ENCODE results near the gene LRP2BP. TPM values are rescaled to one million over a fixed set of nuclear protein-coding genes. Genes with fewer than 3 reads are reported as not detected.
A peak's percentile ranks its signal among the peaks of the same experiment; 100 is the strongest.

The LRP2BP gene
- total RNA-seq, 1 donor from 2014 or later = 0.72 TPM

DNA sequence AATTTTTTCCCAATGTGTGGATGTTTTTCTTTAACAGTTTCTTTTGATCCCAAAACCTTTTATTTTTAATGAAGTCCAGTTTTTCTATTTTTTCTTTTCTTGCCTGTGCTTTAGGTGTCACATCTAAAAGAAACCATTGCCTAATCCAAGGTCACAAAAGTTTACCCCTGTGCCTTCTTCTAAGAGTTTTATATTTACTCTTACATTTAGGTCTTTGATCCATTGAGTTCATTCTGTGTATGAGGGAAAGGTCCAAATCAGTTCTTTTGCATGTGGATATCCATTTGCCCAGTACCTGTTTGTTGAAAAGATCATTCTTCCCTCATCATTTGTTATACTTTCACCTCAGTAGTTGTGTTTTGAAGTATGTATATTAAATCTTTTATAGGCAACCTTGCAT lies 13.0 kb downstream of the LRP2BP start:
- Histone ChIP-seq H3K27me3 (no peaks in the 10 kb centered on the region), H3K4me1 (no peaks in the 10 kb centered on the region), H3K4me3 (no peak overlapping the region), H3K9me3 (no peaks in the 10 kb centered on the region), H3K36me3 (no peaks in the 10 kb centered on the region), H3K27ac (no peak overlapping the region)
- ATAC-seq = no peak
- DNase-seq = no peak
- TF ChIP-seq, protein P1, sequence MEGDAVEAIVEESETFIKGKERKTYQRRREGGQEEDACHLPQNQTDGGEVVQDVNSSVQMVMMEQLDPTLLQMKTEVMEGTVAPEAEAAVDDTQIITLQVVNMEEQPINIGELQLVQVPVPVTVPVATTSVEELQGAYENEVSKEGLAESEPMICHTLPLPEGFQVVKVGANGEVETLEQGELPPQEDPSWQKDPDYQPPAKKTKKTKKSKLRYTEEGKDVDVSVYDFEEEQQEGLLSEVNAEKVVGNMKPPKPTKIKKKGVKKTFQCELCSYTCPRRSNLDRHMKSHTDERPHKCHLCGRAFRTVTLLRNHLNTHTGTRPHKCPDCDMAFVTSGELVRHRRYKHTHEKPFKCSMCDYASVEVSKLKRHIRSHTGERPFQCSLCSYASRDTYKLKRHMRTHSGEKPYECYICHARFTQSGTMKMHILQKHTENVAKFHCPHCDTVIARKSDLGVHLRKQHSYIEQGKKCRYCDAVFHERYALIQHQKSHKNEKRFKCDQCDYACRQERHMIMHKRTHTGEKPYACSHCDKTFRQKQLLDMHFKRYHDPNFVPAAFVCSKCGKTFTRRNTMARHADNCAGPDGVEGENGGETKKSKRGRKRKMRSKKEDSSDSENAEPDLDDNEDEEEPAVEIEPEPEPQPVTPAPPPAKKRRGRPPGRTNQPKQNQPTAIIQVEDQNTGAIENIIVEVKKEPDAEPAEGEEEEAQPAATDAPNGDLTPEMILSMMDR (IDR thresholded peaks at IDR 0.05) = no peak
- intact Hi-C loops (cut with DNase I) = no loop called here

DNA sequence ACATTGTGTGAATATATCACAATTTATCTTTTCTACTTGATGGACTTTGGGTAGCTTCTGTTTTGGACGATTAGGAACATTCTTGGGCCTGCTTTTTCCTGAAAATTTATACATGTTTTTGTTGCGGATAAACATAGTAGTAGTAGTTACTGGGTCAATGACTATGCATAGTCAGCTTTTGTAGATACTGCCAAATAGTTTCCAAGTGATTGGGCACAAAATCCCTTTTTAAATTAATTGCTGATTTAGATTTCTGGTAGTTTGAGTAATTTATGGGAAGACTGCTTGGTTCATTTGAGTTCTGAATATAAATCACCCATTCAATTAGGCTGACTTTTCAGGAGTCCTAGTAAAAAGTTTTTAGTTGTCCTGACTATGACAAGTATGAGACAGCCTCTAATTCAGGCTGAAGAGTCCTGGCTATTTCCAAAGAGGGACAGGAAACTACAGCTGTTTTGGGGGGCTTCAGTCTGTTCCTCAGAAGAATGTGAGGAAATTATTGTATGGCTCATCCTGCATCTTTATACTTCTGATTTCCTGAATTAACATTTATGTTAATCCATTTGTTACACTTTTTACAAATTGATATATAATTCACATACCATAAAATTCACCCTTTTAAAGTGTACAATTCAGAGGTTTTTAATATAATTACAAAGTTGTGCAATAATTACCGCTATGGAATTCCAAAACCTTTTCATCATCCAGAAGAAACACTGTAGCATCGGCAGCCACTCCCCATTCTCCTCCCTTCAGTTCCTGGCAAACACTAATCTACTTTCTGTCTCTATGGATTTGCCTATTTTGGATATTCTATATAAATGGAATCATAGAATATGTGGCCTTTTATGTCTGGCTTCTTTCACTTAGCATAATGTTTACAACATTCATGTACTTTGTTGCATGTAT lies 14.2 kb downstream of the LRP2BP start:
- no peaks in the 10 kb centered on the region for H3K4me1 ChIP-seq
- intact Hi-C loops (cut with DNase I) = no loop called here
- H3K9me3 ChIP-seq = no peaks in the 10 kb centered on the region
- TF ChIP-seq, protein P1 (IDR thresholded peaks at IDR 0.05) = no peak
- no peak overlapping the region for H3K27ac ChIP-seq
- no peaks in the 10 kb centered on the region for H3K36me3 ChIP-seq
- no peaks in the 10 kb centered on the region for H3K27me3 ChIP-seq
- no peak overlapping the region for H3K4me3 ChIP-seq
- ATAC-seq = no peak
- no peak for DNase-seq

GRCh38 chr4:185380320-185380719 lies 15.4 kb downstream of the LRP2BP start:
- no peak for DNase-seq
- ATAC-seq = no peak
- Histone ChIP-seq H3K4me3 (no peak overlapping the region), H3K36me3 (no peaks in the 10 kb centered on the region), H3K9me3 (no peaks in the 10 kb centered on the region), H3K4me1 (no peaks in the 10 kb centered on the region), H3K27me3 (no peaks in the 10 kb centered on the region), H3K27ac (no peak overlapping the region)
- TF ChIP-seq, protein P1 (IDR thresholded peaks at IDR 0.05) = no peak
- intact Hi-C loops (cut with DNase I) = no loop called here

DNA sequence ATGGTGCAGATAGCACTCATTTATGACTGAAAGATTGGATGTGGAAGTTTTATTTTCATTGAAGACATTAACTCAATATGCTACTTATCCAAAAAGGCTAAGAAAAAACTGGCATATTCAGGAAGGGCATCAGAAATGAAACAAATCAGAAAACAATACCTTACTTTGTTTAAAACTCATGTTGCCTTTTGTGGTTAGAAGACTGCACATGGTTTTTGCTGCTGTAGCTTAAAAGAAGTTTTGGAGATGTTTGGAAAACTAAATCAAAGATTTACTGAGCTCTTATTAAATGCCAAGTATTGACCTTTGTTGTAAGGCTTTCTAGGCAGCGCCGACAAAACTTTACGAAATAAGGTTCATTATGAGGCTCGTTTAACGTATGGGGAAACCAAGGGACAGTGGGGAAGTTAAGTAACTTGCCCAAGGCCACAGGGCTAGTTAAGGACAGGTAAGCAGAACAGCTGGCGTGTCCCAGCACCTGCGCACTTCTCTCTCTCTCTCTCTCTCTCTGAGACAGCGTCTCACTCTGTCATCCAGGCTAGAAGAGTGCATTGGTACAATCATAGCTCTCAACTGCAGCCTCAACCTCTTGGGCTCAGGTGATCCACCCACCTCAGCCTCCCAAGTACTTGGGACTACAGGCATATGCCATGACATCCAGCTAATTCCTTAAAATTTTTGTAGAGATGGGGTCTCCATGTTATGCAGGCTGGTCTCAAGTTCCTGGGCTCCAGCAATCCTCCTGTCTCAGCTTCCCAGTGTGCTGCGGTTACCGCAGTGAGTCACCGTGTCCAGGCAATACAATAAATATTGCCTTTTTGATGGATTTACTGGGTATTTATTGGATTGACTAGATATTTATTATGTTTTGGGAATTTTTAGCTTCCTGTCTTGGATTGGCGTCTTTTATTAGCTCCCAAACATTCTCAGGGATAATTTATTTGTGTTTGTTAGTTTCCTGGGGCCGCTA lies 16.1 kb downstream of the LRP2BP start:
- H3K4me1 ChIP-seq = no peaks in the 10 kb centered on the region
- ATAC-seq (no peak), DNase-seq (no peak)
- no peaks in the 10 kb centered on the region for H3K27me3 ChIP-seq
- H3K9me3 ChIP-seq = no peaks in the 10 kb centered on the region
- TF ChIP-seq, protein P1 (IDR thresholded peaks at IDR 0.05) = no peak
- no peak overlapping the region for H3K27ac ChIP-seq
- H3K4me3 ChIP-seq = no peak overlapping the region
- intact Hi-C loops (cut with DNase I) = no loop called here
- H3K36me3 ChIP-seq = no peaks in the 10 kb centered on the region

GRCh38 chr4:185378264-185378663 lies 17.5 kb downstream of the LRP2BP start:
- Histone ChIP-seq H3K4me3 (no peak overlapping the region), H3K27ac (no peak overlapping the region), H3K4me1 (peaks cover 6% of the 10 kb centered on the region), H3K9me3 (no peaks in the 10 kb centered on the region), H3K27me3 (no peaks in the 10 kb centered on the region), H3K36me3 (no peaks in the 10 kb centered on the region)
- DNase-seq (no peak), ATAC-seq (peak; percentile 32)
- TF ChIP-seq, protein P1 (IDR thresholded peaks at IDR 0.05) = no peak
- intact Hi-C loops (cut with DNase I) = no loop called here
